Activated CD8-positive, alpha-beta T cell treated with anti-CD3 and anti-CD28 coated beads for 36 hours (primary cell): ENCODE data around the gene LTF. TPM values are rescaled to one million over a fixed set of nuclear protein-coding genes. Genes with fewer than 3 reads are reported as not detected.

ENCODE experiments used
- ATAC-seq: fragments of 200-7000 bp; cut with Tn5 transposase; one replicate; pipeline ENCODE4 v1.10.0; 2021; ENCODE audit warnings: mild to moderate bottlenecking, moderate library complexity
- CTCF ChIA-PET: fragments of 350-600 bp; sonication (Branson Sonifier 250); formaldehyde crosslinking; loops from one replicate; lab custom pipeline; 2021; ENCODE audit warnings: antibody characterized with exemption; lab: Charles Lee
- POLR2A ChIA-PET: fragments of 350-600 bp; sonication (Branson Sonifier 250); formaldehyde crosslinking; loops from one replicate; lab custom pipeline; 2021; ENCODE audit warnings: antibody characterized with exemption; lab: Charles Lee
- DNase-seq: peaks from one replicate; pipeline ENCODE4 v3.0.0-alpha.2; 2020
- H3K27ac Mint-ChIP-seq: one replicate; pipeline ENCODE4 v1.8.0; 2021; ENCODE audit warnings: mild to moderate bottlenecking, mixed read lengths
- H3K27me3 Mint-ChIP-seq: one replicate; pipeline ENCODE4 v1.8.0; 2021; ENCODE audit warnings: mixed read lengths
- H3K36me3 Mint-ChIP-seq: one replicate; pipeline ENCODE4 v1.8.0; 2021; ENCODE audit warnings: low read depth, mixed read lengths
- H3K4me1 Mint-ChIP-seq: one replicate; pipeline ENCODE4 v1.8.0; 2021; ENCODE audit warnings: low read depth, mixed read lengths
- H3K4me3 Mint-ChIP-seq: one replicate; pipeline ENCODE4 v1.8.0; 2021; ENCODE audit warnings: mild to moderate bottlenecking, moderate library complexity, mixed read lengths
- H3K9me3 Mint-ChIP-seq: one replicate; pipeline ENCODE4 v1.8.0; 2021; ENCODE audit warnings: mixed read lengths
- CTCF ChIP-seq: fragments of 200-600 bp; IDR thresholded peaks from one replicate; pipeline ENCODE4 v1.8.0; 2022; ENCODE audit warnings: antibody characterized with exemption, mild to moderate bottlenecking
- intact Hi-C: fragments of 100-400 bp; cut with micrococcal nuclease; formaldehyde crosslinking; loops from one replicate; pipeline ENCODE4 v1.10.0; 2022
- total RNA-seq, 2 experiments: library from RNA; stranded (reverse); gene quantifications; one replicate each; pipeline ENCODE4 v1.2.3, GENCODE V29; 2021

Gene LTF
- total RNA-seq, 2 experiments from 2014 or later: not detected

- CTCF ChIA-PET: interaction anchor here (1.2 to 2.0 kb wide), 3 partner anchors 13 to 26 kb away, joined by 3 to 9 read pairs (median 8); no protein-coding TSS in a partner anchor
- DNase-seq (no peak), ATAC-seq (no peak)
- intact Hi-C loops: no loop called here
- Mint-ChIP-seq H3K4me1 (no peaks in the 10 kb centered on the region), H3K27me3 (peaks cover 34% of the 10 kb centered on the region), H3K36me3 (no peaks in the 10 kb centered on the region), H3K9me3 (no peaks in the 10 kb centered on the region), H3K4me3 (no peak overlapping the region), H3K27ac (no peak overlapping the region)
- TF ChIP-seq CTCF: no peak
- POLR2A ChIA-PET: interaction anchor here (0.7 to 1.3 kb wide), 3 partner anchors 10 to 383 kb away, joined by 3 to 4 read pairs (median 3); no protein-coding TSS in a partner anchor
Measured at GRCh38 chr3:46463120-46463867, 1.4 kb downstream of the LTF start.

- ChIA-PET POLR2A (interaction anchor here (0.7 to 1.3 kb wide), 2 partner anchors 9 to 31 kb away, joined by 3 to 4 read pairs; no protein-coding TSS in a partner anchor), CTCF (interaction anchor here (1.4 to 2.0 kb wide), 2 partner anchors 13 to 26 kb away, joined by 8 to 9 read pairs; no protein-coding TSS in a partner anchor)
- Mint-ChIP-seq H3K4me3 (no peak overlapping the region), H3K27me3 (peaks cover 34% of the 10 kb centered on the region), H3K4me1 (no peaks in the 10 kb centered on the region), H3K9me3 (no peaks in the 10 kb centered on the region), H3K27ac (no peak overlapping the region), H3K36me3 (no peaks in the 10 kb centered on the region)
- DNase-seq (no peak), ATAC-seq (no peak)
- intact Hi-C loops: no loop called here
- TF ChIP-seq CTCF: no peak
Measured at GRCh38 chr3:46462511-46462910, 2.2 kb downstream of the LTF start.

- Mint-ChIP-seq H3K27ac (no peak overlapping the region), H3K9me3 (no peaks in the 10 kb centered on the region), H3K36me3 (no peaks in the 10 kb centered on the region), H3K4me3 (no peak overlapping the region), H3K4me1 (no peaks in the 10 kb centered on the region), H3K27me3 (peaks cover 34% of the 10 kb centered on the region)
- DNase-seq (no peak), ATAC-seq (no peak)
- intact Hi-C loops: no loop called here
- CTCF ChIA-PET: interaction anchor here (1.4 to 2.0 kb wide), 2 partner anchors 13 to 27 kb away, joined by 8 to 9 read pairs; no protein-coding TSS in a partner anchor
- POLR2A ChIA-PET: no interaction called here
- TF ChIP-seq CTCF: no peak
Measured at GRCh38 chr3:46462111-46462510, 2.6 kb downstream of the LTF start.

GRCh38 chr3:46460051-46460450 is 4.7 kb downstream of the LTF start:
- Mint-ChIP-seq H3K9me3 (no peaks in the 10 kb centered on the region), H3K27me3 (peaks cover 24% of the 10 kb centered on the region), H3K4me3 (no peak overlapping the region), H3K36me3 (no peaks in the 10 kb centered on the region), H3K4me1 (no peaks in the 10 kb centered on the region), H3K27ac (no peak overlapping the region)
- ChIA-PET CTCF (no interaction called here), POLR2A (no interaction called here)
- ATAC-seq (no peak), DNase-seq (no peak)
- TF ChIP-seq CTCF: no peak
- intact Hi-C loops: no loop called here

GRCh38 chr3:46456118-46456517 is 8.6 kb downstream of the LTF start:
- Mint-ChIP-seq H3K27ac (no peak overlapping the region), H3K4me3 (no peak overlapping the region), H3K4me1 (no peaks in the 10 kb centered on the region), H3K36me3 (no peaks in the 10 kb centered on the region), H3K27me3 (no peaks in the 10 kb centered on the region), H3K9me3 (no peaks in the 10 kb centered on the region)
- intact Hi-C loops: no loop called here
- no peak for TF ChIP-seq CTCF
- DNase-seq (no peak), ATAC-seq (no peak)
- ChIA-PET CTCF (no interaction called here), POLR2A (no interaction called here)
